Keratinocyte (primary cell): ENCODE results near the gene TRIL. TPM values are rescaled to one million over a fixed set of nuclear protein-coding genes. Genes with fewer than 3 reads are reported as not detected.
A peak's percentile ranks its signal among the peaks of the same experiment; 100 is the strongest.

ENCODE experiments used
- DNase-seq: peaks from one replicate; pipeline ENCODE4 v3.0.0-alpha.2; 2011; ENCODE audit warnings: low read depth, missing footprints, low spot score
- FAIRE-seq: peaks from 2 replicates; lab custom pipeline; 2011; peaks lifted over from hg19 to GRCh38; lab: Jason Lieb, UNC
- H2AFZ ChIP-seq: 2 replicates; pipeline ENCODE4 v1.6.0; 2012; ENCODE audit warnings: low read length, control low read depth, inconsistent platforms; ENCODE audit not compliant: control insufficient read depth
- H3K27ac ChIP-seq: 2 replicates; pipeline ENCODE4 v1.5.1; 2011; ENCODE audit warnings: low read length; ENCODE audit not compliant: control insufficient read depth, insufficient read depth
- H3K27me3 ChIP-seq: 3 replicates; pipeline ENCODE4 v1.6.0; 2011; ENCODE audit warnings: low read length; ENCODE audit not compliant: control insufficient read depth, insufficient read depth; ENCODE audit errors: extremely low read depth
- H3K36me3 ChIP-seq, 2 experiments: 2 replicates in 1 of 2; 3 replicates in 1 of 2; pipeline ENCODE4 v1.5.1; 2011; ENCODE audit warnings: low read length in 2 of 2, mild to moderate bottlenecking in 1 of 2; ENCODE audit not compliant: control insufficient read depth in 2 of 2, insufficient read depth in 2 of 2; ENCODE audit errors: extremely low read depth in 1 of 2
- H3K4me1 ChIP-seq: 3 replicates; pipeline ENCODE4 v1.5.1; 2011; ENCODE audit warnings: low read length; ENCODE audit not compliant: control insufficient read depth, insufficient read depth; ENCODE audit errors: extremely low read depth
- H3K4me2 ChIP-seq: 3 replicates; pipeline ENCODE4 v1.6.0; 2011; ENCODE audit warnings: low read depth, low read length; ENCODE audit not compliant: control insufficient read depth, insufficient read depth; ENCODE audit errors: extremely low read depth
- H3K4me3 ChIP-seq, 3 experiments: fragments of 200-600 bp in 1 of 3; sonication (generic) in 1 of 3; 2 replicates in 2 of 3; 3 replicates in 1 of 3; pipeline ENCODE4 v1.5.1; 2011 to 2016; ENCODE audit warnings: low read length in 3 of 3, mild to moderate bottlenecking in 3 of 3, control low read depth in 2 of 3, inconsistent platforms in 1 of 3, low read depth in 1 of 3, mixed read lengths in 1 of 3, mixed run types in 1 of 3, moderate library complexity in 1 of 3; ENCODE audit not compliant: control insufficient read depth in 2 of 3, insufficient read depth in 2 of 3; ENCODE audit errors: extremely low read depth in 1 of 3
- H3K79me2 ChIP-seq: 2 replicates; pipeline ENCODE4 v1.6.0; 2012; ENCODE audit warnings: low read length; ENCODE audit not compliant: control insufficient read depth, insufficient read depth
- H3K9ac ChIP-seq: 3 replicates; pipeline ENCODE4 v1.6.0; 2011; ENCODE audit warnings: low read length; ENCODE audit not compliant: control insufficient read depth, insufficient read depth; ENCODE audit errors: extremely low read depth
- H3K9me1 ChIP-seq: 3 replicates; pipeline ENCODE4 v1.6.0; 2011; ENCODE audit warnings: low read length; ENCODE audit not compliant: control insufficient read depth, insufficient read depth; ENCODE audit errors: extremely low read depth
- H3K9me3 ChIP-seq: 2 replicates; pipeline ENCODE4 v1.5.1; 2012; ENCODE audit warnings: low read depth, low read length; ENCODE audit not compliant: control insufficient read depth
- H4K20me1 ChIP-seq: 3 replicates; pipeline ENCODE4 v1.6.0; 2011; ENCODE audit warnings: low read length; ENCODE audit not compliant: control insufficient read depth, insufficient read depth; ENCODE audit errors: extremely low read depth
- EZH2 ChIP-seq: IDR thresholded peaks from one replicate; pipeline ENCODE4 v1.6.1; 2012; ENCODE audit warnings: inconsistent platforms, mild to moderate bottlenecking, low read length, moderate library complexity
- dilution Hi-C: fragments of 300-500 bp; cut with MboI; formaldehyde crosslinking; loops from one replicate; pipeline ENCODE4 v1.7.0; 2020; ENCODE audit warnings: low sequenced_read_pairs; ENCODE audit not compliant: extremely low pct_ligation_motif_present
- polyA plus RNA-seq, 5 experiments: library from polyadenylated mRNA; depleted of rRNA in 3 of 5; stranded (reverse) in 3 of 5; stranded (forward) in 1 of 5; unstranded in 1 of 5; fragments of >200 nt; gene quantifications; 1 replicate in 1 of 5; 2 replicates in 3 of 5; 3 replicates in 1 of 5; pipeline versions ENCODE4 v1.2.1 to v1.2.3, GENCODE V29; 2011 to 2012; ENCODE audit warnings: missing spikeins in 2 of 5, low read depth in 1 of 5, low replicate concordance in 1 of 5
- TF ChIP-seq, protein P1 (sequence below), 3 experiments: IDR thresholded peaks in 1 of 3; conservative IDR thresholded peaks in 1 of 3; optimal IDR thresholded peaks in 1 of 3; 2 replicates in 2 of 3; 3 replicates in 1 of 3; pipeline versions ENCODE3 to v1.5.1; 2011; ENCODE audit warnings: low read length in 3 of 3, mild to moderate bottlenecking in 3 of 3, moderate library complexity in 2 of 3, control low read depth in 1 of 3, inconsistent platforms in 1 of 3; ENCODE audit not compliant: insufficient read depth in 2 of 3; ENCODE audit errors: extremely low read depth in 1 of 3

Gene TRIL
- polyA plus RNA-seq, 1 donor (not counting 4 experiments of a cell fraction or from before 2014, with no cell fraction given): 0.03 TPM

GRCh38 chr7:28903730-28904577 is 54.2 kb downstream of the TRIL start:
- Histone ChIP-seq H3K9ac (no peak overlapping the region), H4K20me1 (no peaks in the 10 kb centered on the region), H3K27ac (no peak overlapping the region), H3K79me2 (no peaks in the 10 kb centered on the region), H2AFZ (peak overlapping the region; percentile 89), H3K4me1 (peaks cover 4% of the 10 kb centered on the region), H3K4me3 (peak overlapping the region in 2 of 3 experiments; percentile 49 to 56), H3K36me3 (no peaks in the 10 kb centered on the region), H3K27me3 (no peaks in the 10 kb centered on the region), H3K9me3 (no peaks in the 10 kb centered on the region), H3K9me1 (no peaks in the 10 kb centered on the region), H3K4me2 (peak overlapping the region; percentile 81)
- FAIRE-seq (peak; percentile 36), DNase-seq (no peak)
- dilution Hi-C loops: no loop called here
- TF ChIP-seq, protein P1, sequence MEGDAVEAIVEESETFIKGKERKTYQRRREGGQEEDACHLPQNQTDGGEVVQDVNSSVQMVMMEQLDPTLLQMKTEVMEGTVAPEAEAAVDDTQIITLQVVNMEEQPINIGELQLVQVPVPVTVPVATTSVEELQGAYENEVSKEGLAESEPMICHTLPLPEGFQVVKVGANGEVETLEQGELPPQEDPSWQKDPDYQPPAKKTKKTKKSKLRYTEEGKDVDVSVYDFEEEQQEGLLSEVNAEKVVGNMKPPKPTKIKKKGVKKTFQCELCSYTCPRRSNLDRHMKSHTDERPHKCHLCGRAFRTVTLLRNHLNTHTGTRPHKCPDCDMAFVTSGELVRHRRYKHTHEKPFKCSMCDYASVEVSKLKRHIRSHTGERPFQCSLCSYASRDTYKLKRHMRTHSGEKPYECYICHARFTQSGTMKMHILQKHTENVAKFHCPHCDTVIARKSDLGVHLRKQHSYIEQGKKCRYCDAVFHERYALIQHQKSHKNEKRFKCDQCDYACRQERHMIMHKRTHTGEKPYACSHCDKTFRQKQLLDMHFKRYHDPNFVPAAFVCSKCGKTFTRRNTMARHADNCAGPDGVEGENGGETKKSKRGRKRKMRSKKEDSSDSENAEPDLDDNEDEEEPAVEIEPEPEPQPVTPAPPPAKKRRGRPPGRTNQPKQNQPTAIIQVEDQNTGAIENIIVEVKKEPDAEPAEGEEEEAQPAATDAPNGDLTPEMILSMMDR (optimal IDR thresholded peaks at IDR 0.05 in 1 of 3, IDR thresholded peaks at IDR 0.05 in 1 of 3, conservative IDR thresholded peaks at IDR 0.05 in 1 of 3; ENCODE audit: extremely low read depth in 1 of 3, insufficient read depth in 2 of 3, low read length in 3 of 3): no peak
- TF ChIP-seq EZH2: no peak

Other genes with a start within 250 kb of the TRIL start
- gene CPVL, start 188.2 kb upstream of the TRIL start, polyA plus RNA-seq: 2.4 to 9.8 TPM (median 7.8 TPM) in 3 replicates
- 1.3 to 1.8 TPM (median 1.6 TPM) in 3 replicates for gene CHN2, start 236.4 kb upstream of the TRIL start, polyA plus RNA-seq